BE2C (cell line): ENCODE data around the gene NTNG2.

Experiments used
- DNase-seq: peaks from one replicate; pipeline ENCODE4 v3.0.0-alpha.2; 2020
- H3K27me3 ChIP-seq: fragments of 250-450 bp; sonication (Bioruptor Pico); 2 replicates; pipeline ENCODE4 v1.5.1; 2020; ENCODE audit warnings: mild to moderate bottlenecking
- H3K36me3 ChIP-seq: fragments of 250-450 bp; sonication (Bioruptor Pico); 2 replicates; pipeline ENCODE4 v1.5.1; 2020; ENCODE audit warnings: mild to moderate bottlenecking
- H3K4me1 ChIP-seq: fragments of 250-450 bp; sonication (Bioruptor Pico); 2 replicates; pipeline ENCODE4 v1.5.1; 2020
- H3K4me3 ChIP-seq: 2 replicates; pipeline ENCODE4 v1.5.1; 2011; ENCODE audit warnings: low read depth, low read length
- H3K9me3 ChIP-seq: fragments of 250-450 bp; sonication (Bioruptor Pico); 2 replicates; pipeline ENCODE4 v1.5.1; 2020
- CTCF ChIP-seq: IDR thresholded peaks from 2 replicates; pipeline ENCODE4 v1.5.1; 2012; ENCODE audit warnings: mild to moderate bottlenecking, low read depth, low read length

The NTNG2 gene

DNA sequence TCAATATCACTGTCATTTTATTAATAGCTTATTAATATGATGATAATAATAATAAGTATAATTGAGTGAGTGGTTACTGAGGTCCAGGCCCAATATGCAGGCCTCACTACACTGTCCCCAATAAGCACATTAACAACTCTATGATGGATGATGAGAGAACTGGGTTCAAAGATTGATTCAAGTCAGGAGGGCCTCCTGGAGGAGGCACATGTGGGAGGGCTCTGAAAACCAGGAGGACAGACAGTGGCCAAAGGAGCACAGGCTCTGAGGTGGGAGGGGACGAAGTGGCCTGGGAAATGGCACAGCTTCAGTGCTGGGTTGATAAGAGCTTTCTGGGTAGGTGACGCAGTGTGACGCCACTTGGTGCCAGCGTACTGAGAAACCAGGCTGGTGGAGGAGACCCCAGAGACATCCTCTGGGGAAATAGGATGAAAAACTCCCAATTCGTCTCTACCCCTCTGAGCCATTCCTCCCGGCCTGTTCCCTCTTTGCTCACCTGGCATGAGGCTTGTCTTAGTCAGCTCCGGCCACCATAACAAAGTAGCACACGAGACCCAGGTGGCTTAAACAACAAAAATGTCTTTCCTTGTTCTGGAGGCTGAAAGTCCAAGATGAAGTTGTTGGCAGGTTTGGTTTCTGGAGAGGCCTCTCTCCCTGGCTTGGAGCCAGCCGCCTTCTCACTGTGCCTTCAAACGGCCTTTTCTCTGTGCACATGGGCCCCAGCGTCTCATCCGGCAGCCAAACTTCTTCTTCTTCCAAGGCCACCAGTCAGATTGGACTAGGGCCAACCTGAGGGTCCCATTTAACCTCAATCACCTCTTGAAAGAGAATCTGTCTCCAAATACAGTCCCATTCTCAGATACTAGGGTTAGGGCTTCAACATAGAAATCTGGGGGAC lies 31.6 kb downstream of the NTNG2 start:
- no peak for DNase-seq
- H3K4me1 ChIP-seq, result no peaks in the 10 kb centered on the region
- no peak overlapping the region for H3K4me3 ChIP-seq
- H3K27me3 ChIP-seq, result no peaks in the 10 kb centered on the region
- no peaks in the 10 kb centered on the region for H3K9me3 ChIP-seq
- no peaks in the 10 kb centered on the region for H3K36me3 ChIP-seq
- no peak for TF ChIP-seq CTCF

DNA sequence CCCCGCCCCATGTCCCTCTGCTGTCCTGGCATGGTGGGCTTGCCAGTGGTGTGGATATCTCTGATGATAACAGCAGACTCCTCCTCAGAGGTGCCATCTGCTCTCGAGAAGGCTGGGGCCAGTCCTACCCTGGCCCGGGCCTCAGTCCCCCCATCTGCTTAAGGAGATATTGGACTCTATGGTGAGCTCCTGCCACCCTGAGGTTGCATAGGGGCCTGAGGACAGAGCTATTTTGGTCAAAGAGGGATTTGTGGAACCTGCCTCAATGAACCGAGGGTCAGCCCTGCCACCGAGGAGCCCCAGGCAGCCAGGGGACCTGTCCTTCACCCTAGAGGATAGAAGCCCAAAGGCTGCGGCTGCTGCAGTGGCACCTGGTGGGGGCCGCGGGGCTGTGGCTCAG lies 32.6 kb downstream of the NTNG2 start:
- Histone ChIP-seq H3K36me3 (no peaks in the 10 kb centered on the region), H3K9me3 (peaks cover 5% of the 10 kb centered on the region; the same call in 1 of the 2 replicates), H3K4me1 (no peaks in the 10 kb centered on the region), H3K27me3 (no peaks in the 10 kb centered on the region), H3K4me3 (no peak overlapping the region)
- no peak for TF ChIP-seq CTCF
- no peak for DNase-seq

DNA sequence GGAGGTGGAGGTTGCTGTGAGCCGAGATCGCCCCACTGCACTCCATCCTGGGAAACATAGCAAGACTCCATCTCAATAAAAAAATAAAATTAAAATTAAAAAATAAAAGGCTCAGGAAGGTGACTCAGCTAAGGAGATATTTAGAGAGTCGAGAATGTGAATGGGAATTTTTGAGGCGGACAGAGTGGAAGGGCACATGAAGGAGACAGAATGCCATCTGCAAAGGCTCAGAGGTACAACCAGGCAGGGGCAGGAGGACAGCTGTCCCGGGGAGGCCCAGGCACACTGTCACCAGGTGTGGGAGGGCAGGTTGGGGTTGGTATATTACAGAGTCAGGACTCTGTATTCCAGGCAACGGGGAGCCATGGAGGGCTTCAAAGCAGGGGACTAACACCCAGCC lies 35.5 kb downstream of the NTNG2 start:
- no peaks in the 10 kb centered on the region for H3K36me3 ChIP-seq
- no peak overlapping the region for H3K4me3 ChIP-seq
- TF ChIP-seq CTCF, result no peak
- no peak for DNase-seq
- no peaks in the 10 kb centered on the region for H3K4me1 ChIP-seq
- H3K27me3 ChIP-seq, result no peaks in the 10 kb centered on the region
- peaks cover 5% of the 10 kb centered on the region; the same call in 1 of the 2 replicates for H3K9me3 ChIP-seq

DNA sequence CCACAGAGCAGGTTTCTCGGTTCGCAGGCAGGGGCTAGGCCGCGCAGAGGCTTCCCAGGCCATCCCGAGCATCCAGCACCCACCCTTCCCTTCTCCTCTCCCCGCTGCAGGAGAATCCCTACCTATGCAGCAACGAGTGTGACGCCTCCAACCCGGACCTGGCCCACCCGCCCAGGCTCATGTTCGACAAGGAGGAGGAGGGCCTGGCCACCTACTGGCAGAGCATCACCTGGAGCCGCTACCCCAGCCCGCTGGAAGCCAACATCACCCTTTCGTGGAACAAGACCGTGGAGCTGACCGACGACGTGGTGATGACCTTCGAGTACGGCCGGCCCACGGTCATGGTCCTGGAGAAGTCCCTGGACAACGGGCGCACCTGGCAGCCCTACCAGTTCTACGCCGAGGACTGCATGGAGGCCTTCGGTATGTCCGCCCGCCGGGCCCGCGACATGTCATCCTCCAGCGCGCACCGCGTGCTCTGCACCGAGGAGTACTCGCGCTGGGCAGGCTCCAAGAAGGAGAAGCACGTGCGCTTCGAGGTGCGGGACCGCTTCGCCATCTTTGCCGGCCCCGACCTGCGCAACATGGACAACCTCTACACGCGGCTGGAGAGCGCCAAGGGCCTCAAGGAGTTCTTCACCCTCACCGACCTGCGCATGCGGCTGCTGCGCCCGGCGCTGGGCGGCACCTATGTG lies 36.1 kb downstream of the NTNG2 start:
- Histone ChIP-seq H3K4me1 (no peaks in the 10 kb centered on the region), H3K4me3 (no peak overlapping the region), H3K9me3 (peaks cover 5% of the 10 kb centered on the region; the same call in 1 of the 2 replicates), H3K27me3 (no peaks in the 10 kb centered on the region), H3K36me3 (no peaks in the 10 kb centered on the region)
- no peak for DNase-seq
- no peak for TF ChIP-seq CTCF

- Histone ChIP-seq H3K9me3 (peaks cover 5% of the 10 kb centered on the region; the same call in 1 of the 2 replicates), H3K4me1 (no peaks in the 10 kb centered on the region), H3K36me3 (no peaks in the 10 kb centered on the region), H3K4me3 (no peak overlapping the region), H3K27me3 (no peaks in the 10 kb centered on the region)
- TF ChIP-seq CTCF, result no peak
- no peak for DNase-seq
These were observed 37.2 kb downstream of the NTNG2 start for GRCh38 chr9:132199056-132199455.

DNA sequence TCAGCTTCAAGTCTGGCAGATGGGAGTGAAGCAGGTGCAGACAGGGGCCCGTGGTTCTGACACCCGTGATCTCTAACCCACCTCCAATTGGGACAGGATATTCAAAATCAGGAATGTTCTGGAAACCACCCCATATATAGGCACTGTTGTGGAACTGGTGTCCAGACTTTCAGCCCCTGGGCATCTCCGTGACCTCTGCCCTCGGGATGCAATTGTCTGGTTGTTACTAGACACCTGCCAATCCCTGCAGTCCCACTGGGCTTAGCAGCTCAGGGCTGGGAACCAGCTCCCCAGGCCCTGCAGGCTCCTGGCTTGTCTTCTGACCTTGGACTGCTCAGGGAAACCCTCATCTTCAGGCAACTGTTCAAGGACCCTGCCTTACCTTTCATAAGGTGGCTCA lies 38.8 kb downstream of the NTNG2 start:
- Histone ChIP-seq H3K36me3 (no peaks in the 10 kb centered on the region), H3K4me1 (no peaks in the 10 kb centered on the region), H3K27me3 (no peaks in the 10 kb centered on the region), H3K4me3 (no peak overlapping the region), H3K9me3 (peaks cover 7% of the 10 kb centered on the region; the same call in 1 of the 2 replicates)
- no peak for DNase-seq
- TF ChIP-seq CTCF, result no peak
